Stimulated activated CD4-positive, alpha-beta T cell treated with anti-CD3 and anti-CD28 coated beads, Interleukin-12 subunit alpha, Interleukin-12 subunit beta, amount 100 ng/mL, for 4 hours (primary cell): ENCODE data around the gene PRKN.

Experiments used
- DNase-seq: peaks from one replicate; pipeline ENCODE4 v3.0.0-alpha.2; 2020

The PRKN gene

GRCh38 chr6:161557333-161558107 is 1170.0 kb downstream of the PRKN start:
- no peak for DNase-seq

GRCh38 chr6:161554883-161555282 is 1172.7 kb downstream of the PRKN start:
- no peak for DNase-seq

- no peak for DNase-seq
Observed at GRCh38 chr6:161549977-161550655, 1177.5 kb downstream of the PRKN start.

- DNase-seq: no peak
Observed at GRCh38 chr6:161548713-161549296, 1178.8 kb downstream of the PRKN start.

- DNase-seq: no peak
Observed at GRCh38 chr6:161547617-161548016, 1179.9 kb downstream of the PRKN start.

- DNase-seq: no peak
Observed at GRCh38 chr6:161546632-161547031, 1180.9 kb downstream of the PRKN start.

GRCh38 chr6:161545741-161546140 is 1181.8 kb downstream of the PRKN start:
- no peak for DNase-seq

- no peak for DNase-seq
Observed at GRCh38 chr6:161544801-161545480, 1182.6 kb downstream of the PRKN start.

- DNase-seq: no peak
Observed at GRCh38 chr6:161543684-161544309, 1183.8 kb downstream of the PRKN start.

- DNase-seq: no peak
Observed at GRCh38 chr6:161542346-161542980, 1185.1 kb downstream of the PRKN start.

GRCh38 chr6:161540532-161540931 is 1187.0 kb downstream of the PRKN start:
- DNase-seq: no peak

- no peak for DNase-seq
Observed at GRCh38 chr6:161536224-161536630, 1191.3 kb downstream of the PRKN start.

- no peak for DNase-seq
Observed at GRCh38 chr6:161534264-161534873, 1193.2 kb downstream of the PRKN start.

GRCh38 chr6:161533266-161533665 is 1194.3 kb downstream of the PRKN start:
- DNase-seq: no peak

GRCh38 chr6:161532536-161532935 is 1195.0 kb downstream of the PRKN start:
- no peak for DNase-seq

- DNase-seq: no peak
Observed at GRCh38 chr6:161526794-161527193, 1200.8 kb downstream of the PRKN start.

GRCh38 chr6:161523362-161523761 is 1204.2 kb downstream of the PRKN start:
- no peak for DNase-seq

- DNase-seq: no peak
Observed at GRCh38 chr6:161522276-161522675, 1205.3 kb downstream of the PRKN start.

- DNase-seq: no peak
Observed at GRCh38 chr6:161511447-161512095, 1216.0 kb downstream of the PRKN start.

- no peak for DNase-seq
Observed at GRCh38 chr6:161508341-161508740, 1219.2 kb downstream of the PRKN start.

- DNase-seq: no peak
Observed at GRCh38 chr6:161507375-161507774, 1220.2 kb downstream of the PRKN start.

- DNase-seq: no peak
Observed at GRCh38 chr6:161503570-161503969, 1224.0 kb downstream of the PRKN start.
